ENCODE measurements around the gene FOXN4. TPM values are rescaled to one million over a fixed set of nuclear protein-coding genes. Genes with fewer than 3 reads are reported as not detected.
A peak's percentile ranks its signal among the peaks of the same experiment; 100 is the strongest.

Gene FOXN4
- total RNA-seq, 2 experiments from 2014 or later, result not detected

GRCh38 chr12:109270494-109270893 is 38.6 kb downstream of the FOXN4 start:
- Mint-ChIP-seq H3K27me3 (peaks cover 3% of the 10 kb centered on the region), H3K4me3 (no peak overlapping the region), H3K36me3 (no peaks in the 10 kb centered on the region), H3K27ac (no peak overlapping the region), H3K9me3 (ENCODE audit: low read depth) (no peaks in the 10 kb centered on the region), H3K4me1 (no peaks in the 10 kb centered on the region)
- CTCF ChIA-PET, result interaction anchor here (1.4 kb wide), 1 partner anchor 123 kb away, joined by 3 read pairs; no protein-coding TSS in a partner anchor
- no peak for ATAC-seq
- no peak for DNase-seq

GRCh38 chr12:109269428-109269827 is 39.7 kb downstream of the FOXN4 start:
- CTCF ChIA-PET, result no interaction called here
- Mint-ChIP-seq H3K27ac (no peak overlapping the region), H3K27me3 (peaks cover 3% of the 10 kb centered on the region), H3K36me3 (no peaks in the 10 kb centered on the region), H3K4me3 (no peak overlapping the region), H3K4me1 (no peaks in the 10 kb centered on the region), H3K9me3 (ENCODE audit: low read depth) (no peaks in the 10 kb centered on the region)
- DNase-seq, result no peak
- ATAC-seq, result no peak

- no peak for ATAC-seq
- CTCF ChIA-PET, result interaction anchor here (1.3 kb wide), 1 partner anchor 126 kb away, joined by 3 read pairs; no protein-coding TSS in a partner anchor
These were observed 40.2 kb downstream of the FOXN4 start for GRCh38 chr12:109268896-109269295.

GRCh38 chr12:109267361-109267760 is 41.7 kb downstream of the FOXN4 start:
- H3K9me3 Mint-ChIP-seq (ENCODE audit: low read depth), result no peaks in the 10 kb centered on the region
- CTCF ChIA-PET, result interaction anchor here (1.3 kb wide), 1 partner anchor 127 kb away, joined by 3 read pairs; no protein-coding TSS in a partner anchor
- no peak overlapping the region for H3K4me3 Mint-ChIP-seq
- no peak for DNase-seq
- no peak for ATAC-seq
- H3K27ac Mint-ChIP-seq, result no peak overlapping the region
- no peaks in the 10 kb centered on the region for H3K27me3 Mint-ChIP-seq
- H3K4me1 Mint-ChIP-seq, result no peaks in the 10 kb centered on the region
- H3K36me3 Mint-ChIP-seq, result no peaks in the 10 kb centered on the region

More at GRCh38 chr12:109268896-109269295, 40.2 kb downstream of the FOXN4 start:
- Mint-ChIP-seq H3K36me3 (no peaks in the 10 kb centered on the region), H3K27me3 (peaks cover 3% of the 10 kb centered on the region), H3K9me3 (ENCODE audit: low read depth) (no peaks in the 10 kb centered on the region), H3K27ac (no peak overlapping the region), H3K4me1 (no peaks in the 10 kb centered on the region), H3K4me3 (no peak overlapping the region)
- DNase-seq, result no peak

- Mint-ChIP-seq H3K4me3 (no peak overlapping the region), H3K36me3 (no peaks in the 10 kb centered on the region), H3K27me3 (no peaks in the 10 kb centered on the region), H3K9me3 (ENCODE audit: low read depth) (no peaks in the 10 kb centered on the region), H3K4me1 (no peaks in the 10 kb centered on the region), H3K27ac (no peak overlapping the region)
- DNase-seq (no peak), ATAC-seq (no peak)
- CTCF ChIA-PET, result no interaction called here
These were observed 42.8 kb downstream of the FOXN4 start for GRCh38 chr12:109266106-109266879.

GRCh38 chr12:109264943-109265650 is 44.0 kb downstream of the FOXN4 start:
- Mint-ChIP-seq H3K36me3 (no peaks in the 10 kb centered on the region), H3K4me3 (no peak overlapping the region), H3K9me3 (ENCODE audit: low read depth) (no peaks in the 10 kb centered on the region), H3K4me1 (no peaks in the 10 kb centered on the region), H3K27me3 (no peaks in the 10 kb centered on the region), H3K27ac (no peak overlapping the region)
- DNase-seq (no peak), ATAC-seq (no peak)
- CTCF ChIA-PET, result interaction anchor here (1.4 to 1.8 kb wide), 2 partner anchors 118 to 120 kb away, joined by 5 to 7 read pairs; no protein-coding TSS in a partner anchor

- peak; percentile 63 for ATAC-seq
These were observed 44.8 kb downstream of the FOXN4 start for GRCh38 chr12:109264095-109264942.

GRCh38 chr12:109263439-109263838 is 45.6 kb downstream of the FOXN4 start:
- no peak for DNase-seq
- Mint-ChIP-seq H3K27ac (no peak overlapping the region), H3K4me1 (no peaks in the 10 kb centered on the region), H3K4me3 (no peak overlapping the region), H3K27me3 (no peaks in the 10 kb centered on the region), H3K9me3 (ENCODE audit: low read depth) (no peaks in the 10 kb centered on the region), H3K36me3 (no peaks in the 10 kb centered on the region)
- CTCF ChIA-PET, result interaction anchor here (0.7 to 1.8 kb wide), 12 partner anchors 8 to 151 kb away, joined by 3 to 7 read pairs (median 5); no protein-coding TSS in a partner anchor
- ATAC-seq, result no peak

More at GRCh38 chr12:109264095-109264942, 44.8 kb downstream of the FOXN4 start:
- DNase-seq, result peak; percentile 65
- Mint-ChIP-seq H3K27me3 (no peaks in the 10 kb centered on the region), H3K27ac (no peak overlapping the region), H3K36me3 (no peaks in the 10 kb centered on the region), H3K4me3 (no peak overlapping the region), H3K9me3 (ENCODE audit: low read depth) (no peaks in the 10 kb centered on the region), H3K4me1 (no peaks in the 10 kb centered on the region)
- CTCF ChIA-PET, result interaction anchor here (0.7 to 1.8 kb wide), 12 partner anchors 9 to 152 kb away, joined by 3 to 7 read pairs (median 5); partner anchors contain the start of gene MYO1H

- no peak for ATAC-seq
- CTCF ChIA-PET, result interaction anchor here (1.3 to 1.7 kb wide), 2 partner anchors 124 to 132 kb away, joined by 4 read pairs; no protein-coding TSS in a partner anchor
- H3K27me3 Mint-ChIP-seq, result no peaks in the 10 kb centered on the region
- no peak for DNase-seq
- H3K4me1 Mint-ChIP-seq, result no peaks in the 10 kb centered on the region
- no peak overlapping the region for H3K27ac Mint-ChIP-seq
- no peak overlapping the region for H3K4me3 Mint-ChIP-seq
- H3K36me3 Mint-ChIP-seq, result no peaks in the 10 kb centered on the region
- no peaks in the 10 kb centered on the region for H3K9me3 Mint-ChIP-seq (ENCODE audit: low read depth)
These were observed 47.1 kb downstream of the FOXN4 start for GRCh38 chr12:109261939-109262338.

GRCh38 chr12:109261087-109261486 is 48.0 kb downstream of the FOXN4 start:
- Mint-ChIP-seq H3K36me3 (no peaks in the 10 kb centered on the region), H3K27me3 (no peaks in the 10 kb centered on the region), H3K27ac (no peak overlapping the region), H3K4me1 (no peaks in the 10 kb centered on the region), H3K4me3 (no peak overlapping the region), H3K9me3 (ENCODE audit: low read depth) (no peaks in the 10 kb centered on the region)
- CTCF ChIA-PET, result no interaction called here
- ATAC-seq (no peak), DNase-seq (no peak)

- CTCF ChIA-PET, result interaction anchor here (1.6 kb wide), 1 partner anchor 126 kb away, joined by 3 read pairs; no protein-coding TSS in a partner anchor
- no peak for ATAC-seq
These were observed 49.6 kb downstream of the FOXN4 start for GRCh38 chr12:109259545-109259895.

GRCh38 chr12:109258607-109259544 is 50.2 kb downstream of the FOXN4 start:
- DNase-seq (no peak), ATAC-seq (no peak)
- no peak overlapping the region for H3K27ac Mint-ChIP-seq
- CTCF ChIA-PET, result interaction anchor here (1.6 kb wide), 1 partner anchor 126 kb away, joined by 3 read pairs; no protein-coding TSS in a partner anchor
- H3K4me3 Mint-ChIP-seq, result no peak overlapping the region
- H3K4me1 Mint-ChIP-seq, result no peaks in the 10 kb centered on the region
- peaks cover 3% of the 10 kb centered on the region for H3K9me3 Mint-ChIP-seq (ENCODE audit: low read depth)
- no peaks in the 10 kb centered on the region for H3K27me3 Mint-ChIP-seq
- peaks cover 7% of the 10 kb centered on the region for H3K36me3 Mint-ChIP-seq

More at GRCh38 chr12:109259545-109259895, 49.6 kb downstream of the FOXN4 start:
- Mint-ChIP-seq H3K27ac (no peak overlapping the region), H3K36me3 (peaks cover 3% of the 10 kb centered on the region), H3K27me3 (no peaks in the 10 kb centered on the region), H3K9me3 (ENCODE audit: low read depth) (peaks cover 3% of the 10 kb centered on the region), H3K4me3 (no peak overlapping the region), H3K4me1 (no peaks in the 10 kb centered on the region)
- DNase-seq, result no peak

Measured in activated CD8-positive, alpha-beta memory T cell treated with anti-CD3 and anti-CD28 coated beads, Interleukin-2, amount 10 ng/mL, durations not matched to agents 7 days and 5 days (primary cell).